ENCODE measurements around the gene PRKAG1. TPM values are rescaled to one million over a fixed set of nuclear protein-coding genes. Genes with fewer than 3 reads are reported as not detected.
A peak's percentile ranks its signal among the peaks of the same experiment; 100 is the strongest.
"Not testable (repeated sequence)": the region's sequence is repeated elsewhere in the genome, so short reads cannot be mapped to it uniquely, and the experiment has no call there.

PRKAG1 gene
- total RNA-seq: 10 to 100 TPM; 40.0 to 61.4 (median 49.6) TPM

- no peaks in the 10 kb centered on the region for H3K27me3 ChIP-seq
- H3K4me1 ChIP-seq: peaks cover 33% of the 10 kb centered on the region
- peak within 1 kb of the TSS; percentile 89 for H3K4me3 ChIP-seq
- peak within 1 kb of the TSS; percentile 92 for H3K27ac ChIP-seq
- H3K36me3 ChIP-seq: peaks cover 30% of the 10 kb centered on the region
- peak; percentile 98 for DNase-seq (ENCODE audit: low spot score in 2 of 2)
- WGBS: under 1% methylated on average over 29 of the region's 59 CpGs
- TF ChIP-seq POLR2AphosphoS5 (IDR thresholded peaks at IDR 0.05) (peak; percentile 80 to 88 (median 88)), EP300 (IDR thresholded peaks at IDR 0.05) (peak; percentile 13), CTCF (IDR thresholded peaks at IDR 0.05) (peak in 1 of 2 donors; percentile 58), POLR2A (IDR thresholded peaks at IDR 0.05) (peak; percentile 58 to 90)
- no peaks in the 10 kb centered on the region for H3K9me3 ChIP-seq
Observed at GRCh38 chr12:49018261-49019119, at the start of gene PRKAG1. PRKAG1 (minus strand) TSS chr12:49018776; CDS start chr12:49018740, 36 bp downstream.

- DNase-seq (ENCODE audit: low spot score in 2 of 2): no peak
- TF ChIP-seq EP300 (IDR thresholded peaks at IDR 0.05) (no peak), POLR2A (IDR thresholded peaks at IDR 0.05) (no peak), CTCF (IDR thresholded peaks at IDR 0.05) (no peak), POLR2AphosphoS5 (IDR thresholded peaks at IDR 0.05) (no peak)
- Histone ChIP-seq H3K36me3 (no peaks in the 10 kb centered on the region), H3K4me3 (no peak overlapping the region), H3K9me3 (no peaks in the 10 kb centered on the region), H3K27ac (no peak overlapping the region), H3K4me1 (peaks cover 18% of the 10 kb centered on the region), H3K27me3 (no peaks in the 10 kb centered on the region)
- 77% methylated on average over 4 of the region's 4 CpGs for WGBS
Observed at GRCh38 chr12:49066120-49066519, 47.5 kb upstream of the PRKAG1 start.

GRCh38 chr12:49064767-49065152 is 46.2 kb upstream of the PRKAG1 start:
- TF ChIP-seq EP300 (IDR thresholded peaks at IDR 0.05) (no peak), POLR2AphosphoS5 (IDR thresholded peaks at IDR 0.05) (no peak), CTCF (IDR thresholded peaks at IDR 0.05) (no peak), POLR2A (IDR thresholded peaks at IDR 0.05) (no peak)
- DNase-seq (ENCODE audit: low spot score in 2 of 2): no peak
- 91% methylated on average over 5 of the region's 5 CpGs for WGBS

GRCh38 chr12:49061916-49062315 is 43.3 kb upstream of the PRKAG1 start:
- not testable (repeated sequence) for H3K4me3 ChIP-seq; DNase-seq (ENCODE audit: low spot score in 2 of 2); H3K27me3 ChIP-seq; H3K27ac ChIP-seq; H3K9me3 ChIP-seq; H3K36me3 ChIP-seq
- 92% methylated on average over 17 of the region's 17 CpGs for WGBS
- H3K4me1 ChIP-seq: peaks cover 29% of the 10 kb centered on the region

More at GRCh38 chr12:49064767-49065152, 46.2 kb upstream of the PRKAG1 start:
- no peaks in the 10 kb centered on the region for H3K36me3 ChIP-seq
- no peak overlapping the region for H3K27ac ChIP-seq
- no peaks in the 10 kb centered on the region for H3K9me3 ChIP-seq
- H3K27me3 ChIP-seq: no peaks in the 10 kb centered on the region
- no peak overlapping the region for H3K4me3 ChIP-seq
- peaks cover 13% of the 10 kb centered on the region for H3K4me1 ChIP-seq

- Histone ChIP-seq H3K36me3 (no peaks in the 10 kb centered on the region), H3K4me3 (peak overlapping the region; percentile 97), H3K27ac (peak overlapping the region; percentile 95), H3K4me1 (peaks cover 36% of the 10 kb centered on the region), H3K9me3 (no peaks in the 10 kb centered on the region), H3K27me3 (no peaks in the 10 kb centered on the region)
- TF ChIP-seq CTCF (IDR thresholded peaks at IDR 0.05) (no peak), POLR2A (IDR thresholded peaks at IDR 0.05) (no peak), POLR2AphosphoS5 (IDR thresholded peaks at IDR 0.05) (no peak)
- no peak for DNase-seq (ENCODE audit: low spot score in 2 of 2)
- 7% methylated on average over 13 of the region's 16 CpGs for WGBS
Observed at GRCh38 chr12:49061157-49061650, 42.6 kb upstream of the PRKAG1 start.
